Lower lobe of right lung (tissue), 2 donors: ENCODE data around the gene ATP13A4. TPM values are rescaled to one million over a fixed set of nuclear protein-coding genes. Genes with fewer than 3 reads are reported as not detected.

Experiments used
- ATAC-seq, 2 donors: fragments of 200-7000 bp; cut with Tn5 transposase; one replicate each; pipeline ENCODE4 v1.9.1; 2020 to 2022; ENCODE audit warnings: mild to moderate bottlenecking in 2 of 2, moderate library complexity in 2 of 2
- DNase-seq: peaks from one replicate; pipeline ENCODE4 v3.0.0-alpha.2; 2020
- H3K27ac ChIP-seq: fragments of 200-600 bp; one replicate; pipeline ENCODE4 v1.8.0; 2022
- H3K27me3 ChIP-seq: fragments of 200-600 bp; one replicate; pipeline ENCODE4 v1.8.0; 2022; ENCODE audit warnings: low read depth
- H3K36me3 ChIP-seq: fragments of 200-600 bp; one replicate; pipeline ENCODE4 v1.8.0; 2022; ENCODE audit warnings: mild to moderate bottlenecking
- H3K4me1 ChIP-seq: fragments of 200-600 bp; one replicate; pipeline ENCODE4 v1.8.0; 2022
- H3K4me3 ChIP-seq: fragments of 200-600 bp; one replicate; pipeline ENCODE4 v1.8.0; 2022; ENCODE audit warnings: mild to moderate bottlenecking
- H3K9me3 ChIP-seq: fragments of 200-600 bp; one replicate; pipeline ENCODE4 v1.8.0; 2022
- CTCF ChIP-seq: fragments of 200-600 bp; IDR thresholded peaks from one replicate; pipeline ENCODE4 v1.8.0; 2022; ENCODE audit warnings: antibody characterized with exemption, mild to moderate bottlenecking
- intact Hi-C: fragments of 100-400 bp; cut with DNase I; formaldehyde crosslinking; loops from one replicate; pipeline ENCODE4 v1.11.0; 2022
- total RNA-seq: library from RNA; stranded (reverse); fragmentation: NEBNext Ultra II Directional; extraction: Animal tissue kit (Norgen Biotek cat#: 25700); gene quantifications from one replicate; pipeline ENCODE4 v1.2.1, GENCODE V29; 2021
- donor health status: DM: no; HTN: yes; CAD: no; lungs with severe emphysema.

Gene ATP13A4
- total RNA-seq, 1 donor from 2014 or later, result 188 TPM

GRCh38 chr3:193491026-193491425, 63.7 kb downstream of the ATP13A4 start:
- Histone ChIP-seq H3K9me3 (no peaks in the 10 kb centered on the region), H3K27ac (peak overlapping the region; percentile 49), H3K4me3 (no peak overlapping the region), H3K4me1 (peaks cover 9% of the 10 kb centered on the region), H3K36me3 (no peaks in the 10 kb centered on the region), H3K27me3 (no peaks in the 10 kb centered on the region)
- no peak for TF ChIP-seq CTCF
- peak in 1 of 2 donors; percentile 77 for ATAC-seq
- no peak for DNase-seq
- intact Hi-C loops, result no loop called here

GRCh38 chr3:193490580-193490979, 64.1 kb downstream of the ATP13A4 start:
- Histone ChIP-seq H3K36me3 (no peaks in the 10 kb centered on the region), H3K4me3 (no peak overlapping the region), H3K27ac (peak overlapping the region; percentile 49), H3K27me3 (no peaks in the 10 kb centered on the region), H3K9me3 (no peaks in the 10 kb centered on the region), H3K4me1 (peaks cover 9% of the 10 kb centered on the region)
- ATAC-seq, result peak in 1 of 2 donors; percentile 30
- intact Hi-C loops, result no loop called here
- no peak for TF ChIP-seq CTCF
- DNase-seq, result no peak

GRCh38 chr3:193489949-193490348, 64.7 kb downstream of the ATP13A4 start:
- DNase-seq (no peak), ATAC-seq (peak in 1 of 2 donors; percentile 39)
- peaks cover 9% of the 10 kb centered on the region for H3K4me1 ChIP-seq
- no peaks in the 10 kb centered on the region for H3K36me3 ChIP-seq
- H3K4me3 ChIP-seq, result no peak overlapping the region
- no peaks in the 10 kb centered on the region for H3K27me3 ChIP-seq
- H3K9me3 ChIP-seq, result no peaks in the 10 kb centered on the region
- TF ChIP-seq CTCF, result no peak
- peak overlapping the region; percentile 22 for H3K27ac ChIP-seq
- intact Hi-C loops, result no loop called here

GRCh38 chr3:193488741-193489140, 66.0 kb downstream of the ATP13A4 start:
- DNase-seq (no peak), ATAC-seq (no peak)
- Histone ChIP-seq H3K27me3 (no peaks in the 10 kb centered on the region), H3K36me3 (no peaks in the 10 kb centered on the region), H3K27ac (no peak overlapping the region), H3K4me3 (no peak overlapping the region), H3K4me1 (peaks cover 9% of the 10 kb centered on the region), H3K9me3 (no peaks in the 10 kb centered on the region)
- no peak for TF ChIP-seq CTCF
- intact Hi-C loops, result no loop called here

- intact Hi-C loops, result no loop called here
- no peak for TF ChIP-seq CTCF
- no peaks in the 10 kb centered on the region for H3K27me3 ChIP-seq
- H3K27ac ChIP-seq, result no peak overlapping the region
- no peaks in the 10 kb centered on the region for H3K9me3 ChIP-seq
- ATAC-seq (peak; percentile 83 to 88), DNase-seq (no peak)
- H3K36me3 ChIP-seq, result no peaks in the 10 kb centered on the region
- no peak overlapping the region for H3K4me3 ChIP-seq
- no peaks in the 10 kb centered on the region for H3K4me1 ChIP-seq
Observed at GRCh38 chr3:193483988-193484539, 70.6 kb downstream of the ATP13A4 start.
